Measurements from ENCODE around the gene FNDC3B. TPM values are rescaled to one million over a fixed set of nuclear protein-coding genes. Genes with fewer than 3 reads are reported as not detected.

The FNDC3B gene
- total RNA-seq, 1 donor from 2014 or later: 147 TPM

DNA sequence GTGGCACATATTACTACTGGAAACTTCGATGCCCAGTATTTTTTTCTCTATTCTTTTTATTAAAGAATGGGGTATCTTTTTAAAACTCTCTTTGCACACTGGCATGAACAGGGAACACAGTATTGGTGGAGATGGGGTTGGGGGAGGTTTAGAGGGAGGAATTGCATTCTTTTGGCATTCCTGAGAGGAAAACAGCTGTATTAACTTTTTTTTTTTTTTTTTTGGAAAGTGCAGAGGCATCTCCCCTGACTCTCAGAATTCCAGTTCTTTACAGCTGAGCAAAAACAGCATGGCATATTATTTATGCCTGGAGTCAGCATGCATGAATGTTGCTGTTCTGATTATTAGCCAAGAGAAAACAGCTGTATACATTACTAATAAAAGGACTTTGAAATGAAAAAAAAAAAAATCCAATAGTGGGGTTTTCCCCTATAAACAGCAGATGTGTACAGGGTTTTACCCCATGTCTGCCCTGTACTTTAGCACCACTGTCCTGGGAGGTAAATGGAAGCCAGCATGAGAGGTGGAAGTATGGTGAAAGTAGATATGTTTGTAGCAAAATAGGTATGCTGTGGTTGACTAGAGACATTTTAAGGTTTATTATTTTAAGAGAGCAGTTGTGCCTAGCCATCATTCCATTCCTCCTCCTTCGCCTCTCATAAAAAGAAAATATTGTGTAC is 132.2 kb downstream of the FNDC3B start:
- peak; percentile 59 for DNase-seq

DNA sequence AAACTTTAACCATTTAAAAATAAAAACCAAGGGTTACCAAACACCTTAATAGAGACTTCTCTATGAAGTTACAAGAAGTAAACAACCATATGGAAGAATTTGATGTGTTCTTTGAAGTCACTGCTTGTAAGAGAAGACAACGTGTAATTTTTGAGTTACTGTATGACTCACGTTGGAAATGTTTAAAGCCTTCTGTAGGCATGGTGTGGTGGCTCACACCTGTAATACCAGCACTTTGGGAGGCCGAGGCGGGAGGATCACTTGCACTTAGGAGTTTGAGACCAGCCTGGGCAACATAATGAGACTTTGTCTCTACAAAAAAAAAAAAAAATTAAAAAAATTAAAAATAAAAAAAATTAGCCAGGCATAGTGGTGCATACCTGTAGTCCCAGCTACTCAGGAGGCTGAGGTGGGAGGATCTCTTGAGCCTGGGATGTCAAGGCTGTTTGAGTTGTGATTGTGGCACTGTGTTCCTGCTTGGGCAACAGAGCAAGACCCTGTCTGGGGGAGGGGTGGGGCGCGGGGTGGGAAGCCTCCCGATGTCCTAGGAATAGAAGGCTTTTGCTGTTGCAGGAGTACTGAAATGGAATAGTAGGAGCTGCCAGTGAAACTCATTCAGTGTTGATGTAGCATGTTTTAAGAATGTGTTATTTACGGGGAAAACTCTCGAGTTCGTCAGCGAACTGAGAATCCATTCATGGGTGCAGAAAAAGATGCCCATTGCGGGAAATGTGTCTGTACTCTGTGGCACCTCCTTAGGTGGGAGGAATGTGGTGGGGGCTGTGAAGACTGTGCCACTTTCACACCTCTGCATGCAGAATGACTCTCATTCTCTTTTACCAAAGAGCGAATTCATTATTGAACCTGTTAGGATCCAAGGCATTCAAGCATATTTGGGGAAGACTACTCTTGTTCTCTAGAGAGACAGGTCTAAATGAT is 134.2 kb downstream of the FNDC3B start:
- no peak for DNase-seq

DNA sequence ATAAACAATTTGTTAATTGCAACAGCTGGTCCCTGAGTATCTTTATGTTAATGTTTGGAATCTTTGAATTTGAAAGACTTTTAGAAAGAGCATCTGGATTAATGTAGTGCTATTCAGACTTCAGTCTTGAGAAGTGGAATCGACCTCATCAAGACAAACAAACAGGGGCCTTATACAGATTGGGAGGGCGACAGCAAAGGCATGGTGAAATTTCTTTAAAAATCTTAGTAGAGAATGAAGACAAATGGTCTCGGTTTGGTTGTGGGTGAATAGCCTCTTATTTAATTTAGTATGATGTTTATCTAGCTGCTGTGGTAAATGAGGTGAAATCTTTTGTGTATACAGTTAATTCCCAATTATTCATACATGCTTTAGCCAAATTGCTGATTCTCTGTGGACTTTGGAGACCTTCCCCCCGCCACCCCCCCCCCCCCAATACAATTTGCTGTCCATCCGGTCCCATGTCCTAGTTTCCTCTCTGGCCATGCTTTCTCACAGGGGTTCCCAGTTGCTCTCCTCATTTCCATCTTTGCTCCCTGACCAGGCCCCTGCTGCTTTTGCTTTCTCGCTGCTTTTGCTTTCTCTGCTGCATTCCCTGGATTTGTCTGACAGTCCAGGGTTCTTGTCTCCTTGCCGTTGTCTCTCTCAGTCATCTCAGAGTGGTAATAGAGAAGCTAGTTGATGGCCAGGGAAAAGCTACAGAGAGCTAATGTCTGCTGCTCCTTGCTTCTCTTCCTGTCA is 135.3 kb downstream of the FNDC3B start:
- peak; percentile 37 for DNase-seq

DNA sequence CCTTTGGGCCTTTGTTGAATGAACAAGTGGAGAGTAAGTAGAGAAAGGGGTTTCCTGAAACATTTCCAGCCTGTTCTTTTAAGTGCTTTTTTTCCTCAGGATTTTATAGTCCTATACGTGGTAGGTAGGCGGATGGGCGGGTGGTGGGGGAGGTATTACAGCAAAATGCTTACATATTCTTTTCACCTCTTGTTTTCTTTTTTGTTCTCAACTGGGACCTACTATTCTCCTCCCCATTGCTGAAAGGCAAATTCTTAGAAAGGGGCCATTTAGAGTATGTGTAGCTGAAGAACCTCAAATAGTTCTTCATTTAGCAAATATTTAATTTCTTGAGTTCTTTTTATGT is 135.8 kb downstream of the FNDC3B start:
- DNase-seq: no peak

DNA sequence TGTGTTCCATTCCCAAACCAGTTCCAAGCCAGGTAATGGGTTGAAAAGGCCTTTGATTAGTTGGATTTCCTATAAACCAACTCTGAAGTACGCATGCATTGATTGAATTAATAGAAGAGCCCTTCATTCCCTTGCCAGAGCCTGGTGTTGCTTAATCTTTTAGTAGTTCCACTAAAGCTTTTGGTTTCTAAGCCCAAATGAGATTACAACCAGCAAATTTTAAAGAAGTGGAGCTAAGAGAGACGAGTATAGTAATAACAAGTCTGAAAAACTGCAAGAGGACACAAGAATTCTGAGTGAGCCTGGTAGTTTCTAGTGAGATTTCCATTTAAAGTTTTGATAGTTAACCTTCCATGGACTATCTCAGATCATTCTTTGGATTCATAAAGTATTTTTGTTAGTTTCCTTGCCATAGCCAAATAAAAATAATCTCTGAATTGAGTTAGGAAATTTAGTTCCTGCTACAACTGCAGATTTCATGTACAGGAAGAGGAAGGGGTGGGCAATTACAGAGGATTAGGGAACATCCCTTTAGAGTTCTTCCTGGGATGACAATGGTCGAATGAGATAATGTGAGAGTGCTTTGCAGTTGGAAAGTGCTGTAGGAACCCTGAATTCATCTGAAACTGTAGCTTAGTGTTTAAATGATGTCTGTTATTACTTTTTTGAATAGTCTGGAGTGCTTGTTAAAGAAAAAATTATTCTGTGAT is 136.8 kb downstream of the FNDC3B start:
- DNase-seq: no peak

DNA sequence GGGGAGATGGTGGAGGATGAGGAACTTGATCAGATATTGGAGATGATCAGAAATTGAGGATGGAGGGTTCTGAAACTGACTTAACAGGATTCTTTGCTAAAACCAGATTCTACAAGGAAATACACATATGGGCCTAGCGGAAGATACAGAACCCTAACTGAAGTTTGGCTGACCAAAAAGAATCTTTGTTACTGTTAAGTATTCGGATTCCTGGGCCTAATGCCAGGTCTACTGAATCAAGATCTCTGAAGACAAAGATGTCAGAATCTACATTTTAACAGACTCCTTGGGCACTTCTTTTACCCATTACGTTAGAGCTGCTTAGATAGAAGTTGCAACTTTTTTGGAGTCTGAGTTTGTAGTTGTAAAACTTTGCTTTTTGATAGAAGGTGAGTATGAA is 137.7 kb downstream of the FNDC3B start:
- DNase-seq: no peak

DNA sequence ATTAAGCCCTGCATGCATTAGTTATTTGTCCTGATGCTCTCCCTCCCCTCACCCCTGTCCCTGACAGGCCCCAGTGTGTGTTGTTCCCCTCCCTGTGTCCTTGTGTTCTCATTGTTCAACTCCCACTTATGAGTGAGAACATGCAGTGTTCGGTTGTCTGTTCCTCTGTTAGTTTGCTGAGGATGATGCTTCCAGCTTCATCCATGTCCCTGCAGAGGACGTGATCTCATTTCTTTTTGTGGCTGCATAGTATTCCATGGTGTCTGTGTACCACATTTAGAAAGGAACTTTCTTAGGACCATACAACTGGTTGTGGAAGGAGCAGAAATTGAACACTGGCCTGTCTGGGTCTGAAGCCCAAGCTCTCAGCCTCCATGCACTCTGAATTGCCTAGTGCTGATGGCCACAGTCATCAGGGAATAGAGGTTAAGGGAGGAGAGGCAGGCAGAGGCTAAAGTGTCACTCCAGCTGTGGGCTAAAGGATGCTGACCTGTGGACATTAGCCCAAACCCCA is 138.5 kb downstream of the FNDC3B start:
- DNase-seq: no peak

DNA sequence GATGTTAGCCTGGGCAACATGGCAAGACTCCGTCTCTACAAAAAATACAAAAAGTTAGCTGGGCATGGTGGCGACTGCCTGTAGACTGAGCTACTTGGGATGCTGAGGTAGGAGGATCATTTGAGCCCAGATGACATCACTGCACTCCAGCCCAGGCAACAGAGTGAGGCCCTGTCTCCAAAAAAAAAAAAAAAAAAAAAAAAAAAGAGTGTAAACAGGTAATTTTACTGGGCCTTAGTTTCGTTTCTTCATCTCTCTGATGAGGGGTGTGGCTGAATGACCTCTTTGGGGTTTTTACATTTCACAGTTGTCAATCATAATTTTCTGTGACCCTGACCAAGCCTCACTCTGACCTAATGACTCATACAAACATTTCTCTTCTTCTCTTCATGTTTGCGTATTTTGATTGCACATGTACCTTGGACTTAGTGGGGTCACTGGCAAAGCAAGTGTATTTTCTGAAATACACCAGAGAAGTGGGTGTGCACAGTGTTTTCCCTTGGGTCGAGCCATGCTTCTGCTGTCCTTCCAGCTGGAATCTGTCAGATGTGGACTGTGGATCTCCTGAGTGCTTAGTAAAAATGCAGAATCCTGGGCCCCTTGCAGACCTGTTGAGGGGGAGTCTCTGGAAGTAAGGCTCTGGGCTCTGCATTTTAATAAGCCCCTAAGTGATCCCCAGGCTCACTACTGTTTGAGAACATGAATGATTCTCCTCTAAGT is 140.5 kb downstream of the FNDC3B start:
- DNase-seq: no peak

DNA sequence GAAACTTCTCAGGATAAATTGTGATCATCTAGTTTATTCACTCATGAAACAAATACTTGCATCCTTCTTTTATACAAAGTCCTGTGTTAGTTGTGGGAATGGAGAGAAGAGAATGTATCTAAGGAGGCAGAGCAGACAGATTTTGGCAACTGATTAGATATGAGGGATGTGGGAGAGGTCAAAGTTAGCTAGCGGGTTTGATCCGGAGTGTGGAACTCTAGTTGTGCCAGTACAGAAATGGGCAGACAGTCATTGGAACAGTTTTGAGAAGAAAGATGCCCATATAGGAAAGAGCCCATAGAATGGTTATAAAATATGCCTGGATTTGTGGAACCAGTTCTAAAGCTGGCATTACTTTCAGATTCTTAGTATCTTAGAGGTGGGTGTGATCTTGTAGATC is 141.1 kb downstream of the FNDC3B start:
- no peak for DNase-seq

DNA sequence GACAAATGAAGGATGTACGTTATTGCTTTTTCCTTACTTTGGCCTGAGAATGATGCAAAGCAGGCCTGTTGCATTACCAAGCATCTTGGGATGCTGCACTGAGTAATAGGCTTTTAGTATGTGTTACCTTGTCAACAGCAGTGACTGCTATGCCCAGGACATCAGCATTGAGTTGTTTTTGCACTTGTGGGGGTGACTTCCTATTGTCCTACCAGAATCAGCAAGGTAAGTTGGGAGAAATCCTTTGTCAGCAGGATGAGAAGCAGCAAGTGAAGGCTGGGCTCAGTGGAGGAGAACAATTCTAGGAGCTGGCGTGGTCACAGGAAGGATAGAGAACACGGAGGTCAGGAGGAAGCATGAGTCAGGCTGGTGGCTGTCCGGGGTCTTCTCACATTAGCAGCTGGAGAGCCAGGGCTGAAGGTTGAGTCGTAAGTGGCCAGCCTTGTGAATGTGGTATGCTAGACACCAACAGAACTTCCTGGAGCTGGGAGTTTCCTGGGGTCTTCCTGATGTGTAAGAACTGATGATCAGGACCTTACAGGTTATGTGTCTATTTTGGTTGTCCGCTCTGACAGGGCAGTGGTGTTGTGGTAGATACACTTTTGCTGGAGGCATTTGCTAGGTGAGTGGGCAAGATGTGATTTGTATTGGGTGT is 142.7 kb downstream of the FNDC3B start:
- no peak for DNase-seq

DNA sequence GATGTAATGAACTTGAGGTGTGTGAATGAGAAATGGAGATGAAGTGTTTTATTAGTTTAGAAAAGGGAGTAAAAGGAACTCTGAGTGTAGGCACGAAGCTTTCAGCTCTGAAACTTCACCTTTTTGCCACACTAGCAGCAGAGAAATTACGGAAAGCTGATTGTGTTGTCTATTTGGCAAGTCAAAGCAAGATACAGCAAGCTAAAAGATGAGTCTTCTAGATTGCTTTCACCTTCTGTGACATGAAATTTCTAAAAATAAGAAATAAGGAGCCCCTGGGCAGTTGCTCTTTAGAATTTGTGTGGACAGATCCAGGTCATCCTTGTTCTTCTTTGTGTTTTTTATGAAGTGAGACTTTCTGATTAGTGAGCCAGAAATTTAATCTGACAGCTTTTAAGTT is 143.4 kb downstream of the FNDC3B start:
- DNase-seq: no peak

DNA sequence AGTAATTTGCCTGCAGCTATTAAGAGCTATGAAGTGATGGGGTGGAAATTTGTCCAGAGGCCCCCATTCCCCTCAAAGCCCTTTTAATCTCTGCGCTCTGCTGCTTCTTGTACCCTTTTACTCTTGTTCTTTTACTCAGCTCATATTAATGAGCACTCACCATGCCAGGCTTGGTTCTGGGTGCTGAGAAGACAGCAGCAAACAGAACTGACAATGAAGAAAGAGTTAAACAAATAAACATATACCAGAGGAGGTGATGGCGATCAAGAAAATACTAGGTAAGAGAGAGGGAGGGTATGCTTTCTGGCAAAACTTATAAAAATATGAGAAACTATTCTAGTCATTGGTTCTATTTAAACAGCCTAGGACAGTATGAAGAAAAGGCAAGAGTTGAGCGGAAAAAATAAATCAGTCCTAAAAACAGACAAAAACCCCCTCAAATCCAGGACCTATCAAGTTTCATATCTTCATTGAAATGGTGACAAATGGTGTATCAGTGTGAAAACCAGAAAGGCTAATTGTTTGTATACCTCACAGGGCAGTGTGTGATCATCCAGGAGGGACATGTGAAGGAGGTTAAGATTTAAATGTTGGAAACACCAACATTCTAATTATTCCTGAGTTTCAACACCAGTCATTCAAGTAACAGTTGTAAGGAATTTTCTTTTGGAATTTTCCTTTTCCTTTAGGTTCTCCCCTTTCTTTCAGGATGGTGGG is 144.9 kb downstream of the FNDC3B start:
- no peak for DNase-seq

DNA sequence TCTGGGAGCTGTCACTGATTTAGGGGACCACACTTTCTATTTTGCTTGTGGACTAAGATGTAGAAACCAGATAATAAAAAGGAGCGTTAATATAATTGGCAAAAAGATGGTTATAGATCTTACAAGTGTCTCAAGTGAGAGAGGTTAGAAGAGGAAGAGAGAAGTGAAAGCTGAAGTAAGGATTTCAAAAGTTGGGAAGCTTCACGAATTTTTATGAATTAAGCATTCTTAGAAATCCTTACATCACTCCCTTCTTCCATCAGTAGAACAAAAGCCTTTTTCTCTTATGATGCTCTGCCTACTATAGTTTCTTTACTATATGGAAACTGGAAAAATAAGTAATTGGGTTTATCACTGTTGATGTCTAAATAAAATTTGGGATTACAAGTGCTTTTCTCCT is 146.5 kb downstream of the FNDC3B start:
- DNase-seq: no peak

DNA sequence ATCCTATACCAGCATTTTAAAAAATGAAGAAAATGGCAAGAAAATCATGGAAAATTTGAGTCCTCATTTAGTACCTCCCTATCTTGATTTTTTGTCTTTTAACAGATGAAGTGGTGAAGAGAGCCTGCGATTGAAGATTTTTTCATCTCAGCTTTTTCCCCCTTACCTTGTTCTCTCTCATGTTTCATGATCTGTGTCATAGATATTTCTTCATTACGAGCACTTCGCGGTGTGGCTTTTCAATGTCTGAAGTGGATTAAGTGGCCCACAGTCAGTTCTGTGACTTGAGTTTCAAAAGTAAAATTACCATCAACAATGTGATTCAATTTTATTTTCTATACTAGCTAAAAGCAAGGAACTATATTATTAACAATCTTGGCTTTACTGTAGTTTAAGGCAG is 147.2 kb downstream of the FNDC3B start:
- DNase-seq: no peak

DNA sequence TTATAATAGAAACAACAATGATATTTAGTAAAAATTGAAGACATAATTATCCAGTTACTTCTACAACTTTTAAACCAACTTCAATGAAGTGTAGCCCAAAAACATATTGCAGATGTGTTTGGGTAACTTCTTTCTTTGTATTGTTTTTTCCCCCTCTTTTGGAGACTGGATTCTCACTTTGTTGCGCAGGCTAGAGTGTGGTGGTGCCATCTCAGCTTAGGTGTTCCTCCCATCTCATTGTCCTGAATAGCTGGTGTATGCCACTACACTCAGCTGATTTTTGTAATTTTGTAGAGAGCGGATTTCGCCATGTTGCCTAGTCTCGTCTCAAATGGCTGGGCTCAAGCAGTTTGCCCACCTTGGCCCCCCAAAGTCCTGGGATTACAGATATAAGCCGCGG is 148.1 kb downstream of the FNDC3B start:
- DNase-seq: no peak

DNA sequence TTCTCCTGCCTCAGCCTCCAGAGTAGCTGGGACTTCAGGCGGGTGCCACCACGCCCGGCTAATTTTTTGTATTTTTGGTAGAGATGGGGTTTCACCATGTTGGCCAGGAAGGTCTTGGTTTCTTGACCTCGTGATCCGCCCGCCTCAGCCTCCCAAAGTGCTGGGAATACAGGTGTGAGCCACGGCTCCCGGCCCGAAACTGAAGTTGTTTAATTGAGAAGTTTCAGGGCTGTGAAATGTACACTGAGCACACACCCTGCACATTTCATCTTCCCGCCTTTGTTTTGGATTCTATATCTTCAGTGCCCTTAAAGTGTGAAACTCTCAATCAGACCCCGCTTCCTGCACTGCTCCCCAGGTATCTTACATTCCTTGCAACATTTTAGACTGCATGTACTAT is 149.1 kb downstream of the FNDC3B start:
- DNase-seq: no peak

DNA sequence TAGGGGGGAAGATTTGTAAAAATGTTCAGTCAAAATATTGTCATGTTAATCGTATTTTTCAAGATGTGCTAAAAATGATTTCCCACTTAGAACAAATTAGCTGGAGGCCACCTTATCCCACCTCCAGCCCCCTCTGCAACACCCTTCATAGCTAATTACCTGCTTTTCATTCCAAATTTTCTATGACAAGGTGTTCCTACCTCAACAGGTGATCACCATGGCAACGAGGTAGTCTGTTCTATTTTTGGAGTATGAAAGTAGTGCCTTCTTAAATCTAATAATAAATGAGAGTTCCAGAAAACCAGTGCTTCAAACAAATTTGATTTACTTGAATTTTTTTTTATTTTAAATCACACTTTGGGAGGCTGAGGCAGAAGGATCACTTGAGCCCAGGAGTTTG is 149.8 kb downstream of the FNDC3B start:
- DNase-seq: no peak

DNA sequence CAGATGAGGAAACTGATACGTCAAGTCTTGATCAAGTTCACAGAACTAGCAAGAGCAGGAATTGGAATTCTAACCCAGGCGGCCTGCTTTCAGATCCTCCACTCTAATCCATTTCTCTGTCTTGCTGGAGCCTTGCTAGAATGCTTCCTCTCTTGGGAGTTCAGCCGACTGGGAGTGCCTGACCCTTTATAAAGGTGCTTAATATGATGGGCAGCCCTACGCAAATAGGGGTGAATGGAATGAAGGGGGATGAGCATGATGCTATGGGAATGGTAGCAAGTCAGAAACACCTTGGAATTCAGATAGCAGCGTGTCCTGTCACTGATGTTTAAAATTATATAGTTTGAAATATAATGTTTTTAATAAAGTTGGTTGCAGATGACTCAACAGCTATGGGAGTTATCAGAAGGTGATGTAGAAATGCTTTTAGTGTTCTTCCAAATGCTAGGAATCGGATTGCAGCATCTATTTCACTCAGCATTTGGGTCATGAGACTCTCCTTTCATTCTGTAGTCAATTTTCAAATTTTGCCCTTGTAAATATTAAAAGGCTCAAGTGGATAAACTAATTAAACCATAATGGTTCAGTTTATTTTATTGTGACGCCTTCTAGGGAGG is 150.7 kb downstream of the FNDC3B start:
- no peak for DNase-seq

DNA sequence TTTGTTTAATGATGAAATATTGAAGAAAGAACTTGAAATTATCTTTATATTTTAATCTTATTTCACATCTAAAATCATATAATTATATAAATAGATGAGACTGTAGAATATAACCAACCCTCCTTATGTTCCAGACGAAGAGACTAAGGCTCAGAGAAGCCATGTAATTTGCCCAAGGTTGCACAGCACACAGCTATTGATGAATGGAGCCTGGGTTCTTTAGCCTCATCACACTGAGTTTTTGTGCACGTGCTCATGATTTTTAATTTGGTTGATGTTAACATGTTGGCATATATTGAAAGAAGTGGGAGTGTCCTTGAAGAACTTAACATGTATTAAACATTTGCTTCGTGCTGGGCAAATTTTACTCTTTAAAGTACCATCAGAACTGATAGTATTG is 151.6 kb downstream of the FNDC3B start:
- no peak for DNase-seq

DNA sequence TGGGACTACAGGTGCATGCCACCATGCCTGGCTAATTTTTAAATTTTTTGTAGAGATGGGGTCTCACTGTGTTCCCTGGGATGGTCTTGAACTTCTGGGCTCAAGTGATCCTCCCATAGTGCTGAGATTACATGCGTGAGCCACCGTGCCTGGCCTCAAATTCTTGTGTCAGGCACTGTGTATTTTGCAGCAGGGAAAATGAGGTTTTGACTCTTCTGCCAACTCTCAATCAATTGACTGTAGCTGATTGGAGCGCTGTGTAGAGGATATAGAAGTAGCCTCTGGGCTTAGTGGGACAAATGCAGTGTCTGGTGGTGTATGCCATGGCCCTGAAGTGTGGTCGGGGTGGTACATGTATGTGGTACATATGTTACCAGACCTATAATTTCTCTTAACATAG is 152.3 kb downstream of the FNDC3B start:
- DNase-seq: no peak
